H9 (cell line): ENCODE results near the gene SCRN1. TPM values are rescaled to one million over a fixed set of nuclear protein-coding genes. Genes with fewer than 3 reads are reported as not detected.

Experiments
- DNase-seq: peaks from one replicate; pipeline ENCODE4 v3.0.0-alpha.2; 2017
- H2AFZ ChIP-seq: one replicate; pipeline ENCODE4 v1.6.1; 2013; ENCODE audit warnings: mild to moderate bottlenecking, low read length, control low read depth, moderate library complexity
- H2AK5ac ChIP-seq: 2 replicates; pipeline ENCODE4 v1.6.1; 2013; ENCODE audit warnings: low read length, control low read depth, mixed read lengths; ENCODE audit not compliant: insufficient read length
- H2BK120ac ChIP-seq: one replicate; pipeline ENCODE4 v1.6.1; 2013; ENCODE audit warnings: low read depth, mild to moderate bottlenecking, low read length, control low read depth, inconsistent platforms; ENCODE audit not compliant: poor library complexity, severe bottlenecking
- H2BK12ac ChIP-seq: 2 replicates; pipeline ENCODE4 v1.6.1; 2013; ENCODE audit warnings: low read length, control low read depth, mixed read lengths, low read depth; ENCODE audit not compliant: insufficient read length
- H2BK15ac ChIP-seq: 2 replicates; pipeline ENCODE4 v1.6.1; 2013; ENCODE audit warnings: low read depth, low read length, control low read depth
- H2BK20ac ChIP-seq: one replicate; pipeline ENCODE4 v1.6.1; 2013; ENCODE audit warnings: low read depth, mild to moderate bottlenecking, low read length, control low read depth, inconsistent platforms; ENCODE audit not compliant: poor library complexity, severe bottlenecking
- H2BK5ac ChIP-seq: 2 replicates; pipeline ENCODE4 v1.6.1; 2013; ENCODE audit warnings: low read length, control low read depth, mixed read lengths; ENCODE audit not compliant: insufficient read length
- H3K14ac ChIP-seq: 2 replicates; pipeline ENCODE4 v1.6.1; 2013; ENCODE audit warnings: low read length, control low read depth; ENCODE audit not compliant: insufficient read depth
- H3K18ac ChIP-seq: 2 replicates; pipeline ENCODE4 v1.6.1; 2013; ENCODE audit warnings: low read depth, mild to moderate bottlenecking, mixed read lengths, low read length, control low read depth; ENCODE audit not compliant: insufficient read length
- H3K23ac ChIP-seq: 2 replicates; pipeline ENCODE4 v1.6.1; 2013; ENCODE audit warnings: low read length, control low read depth, mixed read lengths, low read depth; ENCODE audit not compliant: insufficient read length
- H3K23me2 ChIP-seq: 2 replicates; pipeline ENCODE4 v1.6.1; 2013; ENCODE audit warnings: low read depth, mild to moderate bottlenecking, mixed read lengths, low read length, control low read depth; ENCODE audit not compliant: insufficient read length, poor library complexity, severe bottlenecking
- H3K27ac ChIP-seq: 2 replicates; pipeline ENCODE4 v1.5.1; 2013; ENCODE audit warnings: low read length, control low read depth, mixed read lengths, low read depth; ENCODE audit not compliant: insufficient read length
- H3K27me3 ChIP-seq: 2 replicates; pipeline ENCODE4 v1.6.1; 2013; ENCODE audit warnings: low read length, control low read depth, inconsistent platforms; ENCODE audit not compliant: insufficient read depth
- H3K4ac ChIP-seq: 2 replicates; pipeline ENCODE4 v1.6.1; 2013; ENCODE audit warnings: low read depth, mild to moderate bottlenecking, control low read depth, inconsistent platforms, low read length, moderate library complexity
- H3K4me1 ChIP-seq: 2 replicates; pipeline ENCODE4 v1.6.1; 2013; ENCODE audit warnings: low read length, control low read depth, inconsistent platforms; ENCODE audit not compliant: insufficient read depth
- H3K4me2 ChIP-seq: 2 replicates; pipeline ENCODE4 v1.6.1; 2013; ENCODE audit warnings: low read length, control low read depth, mixed read lengths; ENCODE audit not compliant: insufficient read length, insufficient read depth
- H3K56ac ChIP-seq: 2 replicates; pipeline ENCODE4 v1.6.1; 2013; ENCODE audit warnings: low read depth, mild to moderate bottlenecking, mixed read lengths, low read length, control low read depth; ENCODE audit not compliant: insufficient read length
- H3K79me1 ChIP-seq: 2 replicates; pipeline ENCODE4 v1.6.1; 2013; ENCODE audit warnings: low read depth, mild to moderate bottlenecking, moderate library complexity, low read length, control low read depth, inconsistent platforms; ENCODE audit not compliant: insufficient read depth, poor library complexity, severe bottlenecking
- H3K79me2 ChIP-seq: 2 replicates; pipeline ENCODE4 v1.6.1; 2013; ENCODE audit warnings: low read length, control low read depth, inconsistent platforms; ENCODE audit not compliant: insufficient read depth
- H3K9ac ChIP-seq: 2 replicates; pipeline ENCODE4 v1.6.1; 2013; ENCODE audit warnings: low read length, control low read depth, mixed read lengths; ENCODE audit not compliant: insufficient read length; ENCODE audit errors: extremely low read depth
- H3K9me3 ChIP-seq: one replicate; pipeline ENCODE4 v1.6.1; 2013; ENCODE audit warnings: low read depth, low read length, inconsistent platforms; ENCODE audit not compliant: control insufficient read depth
- H3T11ph ChIP-seq: one replicate; pipeline ENCODE4 v1.6.1; 2013; ENCODE audit warnings: mild to moderate bottlenecking, low read length, control low read depth, inconsistent platforms
- H4K20me1 ChIP-seq: one replicate; pipeline ENCODE4 v1.6.1; 2013; ENCODE audit not compliant: control insufficient read depth, insufficient read length, insufficient read depth
- H4K5ac ChIP-seq: 2 replicates; pipeline ENCODE4 v1.6.1; 2013; ENCODE audit warnings: low read depth, mild to moderate bottlenecking, mixed read lengths, low read length, control low read depth; ENCODE audit not compliant: insufficient read length
- H4K8ac ChIP-seq: replicated peaks from 2 replicates; pipeline ENCODE4 v1.6.1; 2013; ENCODE audit warnings: low read length, control low read depth, mixed read lengths, low read depth; ENCODE audit not compliant: insufficient read length
- H4K91ac ChIP-seq: 2 replicates; pipeline ENCODE4 v1.6.1; 2013; ENCODE audit warnings: low read depth, mild to moderate bottlenecking, moderate library complexity, mixed read lengths, low read length, control low read depth; ENCODE audit not compliant: insufficient read length
- H3K27ac Mint-ChIP-seq, 3 experiments: 2 replicates in 2 of 3; 3 replicates in 1 of 3; pipeline ENCODE4 v1.8.0; 2020 to 2021; ENCODE audit warnings: mixed read lengths in 3 of 3, mild to moderate bottlenecking in 1 of 3, moderate library complexity in 1 of 3
- H3K27me3 Mint-ChIP-seq: 2 replicates; pipeline ENCODE4 v1.8.0; 2021; ENCODE audit warnings: low read depth, mild to moderate bottlenecking, moderate library complexity, mixed read lengths
- H3K36me3 Mint-ChIP-seq, 3 experiments: 2 replicates in 2 of 3; 3 replicates in 1 of 3; pipeline ENCODE4 v1.8.0; 2020 to 2021; ENCODE audit warnings: low read depth in 3 of 3, mixed read lengths in 3 of 3; ENCODE audit not compliant: insufficient read depth in 1 of 3
- H3K4me1 Mint-ChIP-seq, 2 experiments: 2 replicates each; pipeline ENCODE4 v1.8.0; 2020; ENCODE audit warnings: mixed read lengths in 2 of 2
- H3K4me3 Mint-ChIP-seq, 2 experiments: 2 replicates in 1 of 2; 3 replicates in 1 of 2; pipeline ENCODE4 v1.8.0; 2020 to 2021; ENCODE audit warnings: mild to moderate bottlenecking in 2 of 2, mixed read lengths in 2 of 2, moderate library complexity in 1 of 2
- H3K9me3 Mint-ChIP-seq, 2 experiments: 2 replicates in 1 of 2; 3 replicates in 1 of 2; pipeline ENCODE4 v1.8.0; 2020; ENCODE audit warnings: mild to moderate bottlenecking in 2 of 2, mixed read lengths in 2 of 2, moderate library complexity in 1 of 2
- WGBS: extraction: QIAGEN DNeasy Blood & Tissue Kit; methylation state at CpG from one replicate; pipeline ENCODE4 v1.1.7; 2013; ENCODE audit warnings: missing lambda C conversion rate, low lambda C conversion rate, mixed read lengths; ENCODE audit not compliant: insufficient read length; ENCODE audit errors: extremely low coverage; 5-methylcytosine and 5-hydroxymethylcytosine counted together
- total RNA-seq: library from RNA; stranded (reverse); gene quantifications from 2 replicates; pipeline ENCODE4 v1.2.1, GENCODE V29; 2021
- TF ChIP-seq, protein P1 (sequence below): fragments of 200-600 bp; sonication (generic); conservative IDR thresholded peaks from 3 replicates; pipeline ENCODE4 v1.8.0; 2021; ENCODE audit warnings: antibody characterized with exemption, mild to moderate bottlenecking

The SCRN1 gene
- total RNA-seq, 1 experiment from 2014 or later = 101 TPM

DNA sequence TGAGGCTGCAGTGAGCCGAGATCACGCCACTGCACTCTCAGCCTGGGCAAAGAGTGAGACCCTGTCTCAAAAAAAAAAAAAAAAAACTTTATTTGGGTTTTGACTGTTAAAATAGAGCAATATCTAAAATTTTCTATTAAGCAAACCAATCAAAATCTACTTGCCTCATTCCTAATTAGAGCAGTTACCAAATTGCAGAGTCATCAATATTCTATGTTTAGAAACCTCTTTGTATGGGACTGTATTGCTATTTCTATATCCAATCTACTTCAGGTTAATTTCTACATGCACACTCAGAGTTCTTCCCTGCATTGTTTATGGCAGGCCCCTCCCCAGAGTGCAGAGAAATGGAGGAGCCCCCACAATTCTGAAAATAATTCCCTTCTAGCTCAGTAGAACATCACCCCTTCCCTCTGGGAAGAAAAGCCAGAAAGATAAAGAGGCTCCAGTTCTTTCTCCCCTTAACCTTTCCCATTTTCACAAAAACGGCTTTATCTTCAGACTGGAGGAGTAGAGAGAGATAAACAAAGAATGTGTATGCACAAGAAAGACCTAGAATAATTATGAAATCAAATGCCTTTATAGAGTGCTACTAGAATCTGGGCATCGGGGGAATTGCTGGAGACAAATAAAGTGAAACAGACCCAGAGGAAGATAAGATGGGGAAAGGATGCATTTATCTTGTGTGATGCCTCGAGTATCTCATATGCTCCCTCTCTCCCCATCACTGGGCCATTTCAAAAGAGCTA is 17.9 kb downstream of the SCRN1 start:
- no peaks in the 10 kb centered on the region for H4K20me1 ChIP-seq

More for the DNA sequence above, 17.9 kb downstream of the SCRN1 start:
- no peak overlapping the region for H2AFZ ChIP-seq
- H3K27ac ChIP-seq = no peak overlapping the region
- no peak overlapping the region for H2BK20ac ChIP-seq
- Mint-ChIP-seq H3K4me1 (peaks cover 12 to 23% of the 10 kb centered on the region in 2 experiments), H3K27me3 (no peaks in the 10 kb centered on the region), H3K4me3 (no peak overlapping the region), H3K27ac (no peak overlapping the region; a peak in 1 of 7 replicates), H3K36me3 (peaks cover 9 to 21% (median 19%) of the 10 kb centered on the region in 3 experiments), H3K9me3 (peaks cover 0 to 6% of the 10 kb centered on the region in 2 experiments; a peak in 2 of 5 replicates)
- H2BK5ac ChIP-seq = no peak overlapping the region
- H3K23me2 ChIP-seq = no peaks in the 10 kb centered on the region
- H3K23ac ChIP-seq = no peak overlapping the region
- H3K14ac ChIP-seq = no peak overlapping the region
- no peaks in the 10 kb centered on the region for H3K9me3 ChIP-seq
- H2AK5ac ChIP-seq = no peak overlapping the region
- no peak overlapping the region for H4K8ac ChIP-seq
- no peak overlapping the region for H3K18ac ChIP-seq
- H2BK120ac ChIP-seq = no peak overlapping the region
- no peak overlapping the region for H4K5ac ChIP-seq
- H3K9ac ChIP-seq = no peak overlapping the region
- H3K27me3 ChIP-seq = no peaks in the 10 kb centered on the region
- peaks cover 6% of the 10 kb centered on the region; the same call in 1 of the 2 replicates for H3K79me2 ChIP-seq
- no peak overlapping the region for H3T11ph ChIP-seq
- peaks cover 22% of the 10 kb centered on the region for H3K79me1 ChIP-seq
- WGBS = no CpG with 5 or more reads among the region's 5 CpGs
- no peak overlapping the region for H3K4ac ChIP-seq
- no peak overlapping the region for H3K56ac ChIP-seq
- no peak for DNase-seq
- TF ChIP-seq, protein P1, sequence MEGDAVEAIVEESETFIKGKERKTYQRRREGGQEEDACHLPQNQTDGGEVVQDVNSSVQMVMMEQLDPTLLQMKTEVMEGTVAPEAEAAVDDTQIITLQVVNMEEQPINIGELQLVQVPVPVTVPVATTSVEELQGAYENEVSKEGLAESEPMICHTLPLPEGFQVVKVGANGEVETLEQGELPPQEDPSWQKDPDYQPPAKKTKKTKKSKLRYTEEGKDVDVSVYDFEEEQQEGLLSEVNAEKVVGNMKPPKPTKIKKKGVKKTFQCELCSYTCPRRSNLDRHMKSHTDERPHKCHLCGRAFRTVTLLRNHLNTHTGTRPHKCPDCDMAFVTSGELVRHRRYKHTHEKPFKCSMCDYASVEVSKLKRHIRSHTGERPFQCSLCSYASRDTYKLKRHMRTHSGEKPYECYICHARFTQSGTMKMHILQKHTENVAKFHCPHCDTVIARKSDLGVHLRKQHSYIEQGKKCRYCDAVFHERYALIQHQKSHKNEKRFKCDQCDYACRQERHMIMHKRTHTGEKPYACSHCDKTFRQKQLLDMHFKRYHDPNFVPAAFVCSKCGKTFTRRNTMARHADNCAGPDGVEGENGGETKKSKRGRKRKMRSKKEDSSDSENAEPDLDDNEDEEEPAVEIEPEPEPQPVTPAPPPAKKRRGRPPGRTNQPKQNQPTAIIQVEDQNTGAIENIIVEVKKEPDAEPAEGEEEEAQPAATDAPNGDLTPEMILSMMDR = no peak
- H3K4me2 ChIP-seq = no peak overlapping the region
- no peak overlapping the region for H4K91ac ChIP-seq
- no peak overlapping the region for H2BK15ac ChIP-seq
- no peaks in the 10 kb centered on the region for H3K4me1 ChIP-seq
- no peak overlapping the region for H2BK12ac ChIP-seq
